Embryonic facial prominence (tissue), 1 donor: Measurements from ENCODE around the gene PPP2R2B.
"Not testable (repeated sequence)": the region's sequence is repeated elsewhere in the genome, so short reads cannot be mapped to it uniquely, and the experiment has no call there.

ENCODE experiments used
- DNase-seq: peaks from one replicate; pipeline ENCODE4 v3.0.0-alpha.2; 2016; ENCODE audit errors: extremely low spot score

The PPP2R2B gene

GRCh38 chr5:146744068-146744745, 134.3 kb downstream of the PPP2R2B start:
- DNase-seq: no peak

GRCh38 chr5:146734936-146735577, 143.5 kb downstream of the PPP2R2B start:
- no peak for DNase-seq

DNA sequence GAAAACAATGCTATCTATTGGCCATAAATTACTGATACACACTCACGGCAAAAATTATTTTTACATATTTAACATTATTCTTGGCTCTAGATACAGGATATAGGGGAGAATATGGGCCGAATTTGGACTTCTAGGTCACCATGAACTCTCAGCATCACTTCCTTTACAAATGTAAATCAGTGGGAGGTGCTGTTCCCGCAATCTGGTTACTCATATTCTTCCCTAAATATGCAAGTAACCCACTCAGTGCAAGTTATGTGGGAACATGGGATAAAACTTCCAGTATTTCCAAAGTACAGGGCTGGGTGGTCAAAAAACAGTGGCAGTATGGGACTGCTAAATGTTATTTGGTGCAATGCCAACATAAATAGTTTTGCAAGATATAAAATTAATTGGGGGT, 145.6 kb downstream of the PPP2R2B start:
- no peak for DNase-seq

GRCh38 chr5:146731909-146732659, 146.5 kb downstream of the PPP2R2B start:
- no peak for DNase-seq

DNA sequence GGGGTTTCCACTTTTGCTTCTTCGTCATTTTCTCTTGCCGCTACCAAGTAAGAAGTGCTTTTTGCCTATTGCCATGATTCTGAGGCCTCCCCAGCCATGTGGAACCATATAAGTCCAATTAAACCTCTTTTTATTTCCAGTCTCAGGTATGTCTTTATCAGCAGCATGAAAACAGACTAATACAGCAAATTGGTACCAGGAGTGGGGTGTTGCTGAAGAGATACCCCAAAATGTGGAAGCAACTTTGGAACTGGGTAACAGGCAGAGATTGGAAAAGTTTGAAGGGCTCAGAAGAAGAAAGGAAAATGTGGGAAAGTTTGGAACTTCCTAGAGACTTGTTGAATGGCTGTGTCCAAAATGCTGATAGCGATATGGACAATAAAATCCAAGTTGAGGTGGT, 149.8 kb downstream of the PPP2R2B start:
- not testable (repeated sequence) for DNase-seq

GRCh38 chr5:146726891-146727290, 151.7 kb downstream of the PPP2R2B start:
- DNase-seq: no peak

DNA sequence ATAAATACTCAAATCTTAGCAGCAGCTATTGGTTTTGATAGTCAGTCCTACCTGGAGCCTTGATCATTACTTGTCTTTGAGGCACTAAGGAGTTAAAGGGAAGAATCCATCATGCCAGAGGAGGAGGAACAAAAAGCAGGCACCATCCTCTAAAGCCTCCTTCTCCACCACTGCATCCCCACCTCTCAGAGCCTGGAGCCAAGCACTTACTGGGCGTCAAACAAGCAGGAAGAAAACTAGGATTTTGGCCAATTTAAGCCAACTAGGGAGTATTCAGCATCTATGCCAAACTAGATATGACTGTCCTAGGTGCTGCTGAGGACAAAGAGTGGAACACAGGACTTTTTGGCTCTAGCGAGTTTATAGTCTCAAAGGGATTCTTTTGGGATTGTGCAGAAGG, 152.5 kb downstream of the PPP2R2B start:
- DNase-seq: no peak

DNA sequence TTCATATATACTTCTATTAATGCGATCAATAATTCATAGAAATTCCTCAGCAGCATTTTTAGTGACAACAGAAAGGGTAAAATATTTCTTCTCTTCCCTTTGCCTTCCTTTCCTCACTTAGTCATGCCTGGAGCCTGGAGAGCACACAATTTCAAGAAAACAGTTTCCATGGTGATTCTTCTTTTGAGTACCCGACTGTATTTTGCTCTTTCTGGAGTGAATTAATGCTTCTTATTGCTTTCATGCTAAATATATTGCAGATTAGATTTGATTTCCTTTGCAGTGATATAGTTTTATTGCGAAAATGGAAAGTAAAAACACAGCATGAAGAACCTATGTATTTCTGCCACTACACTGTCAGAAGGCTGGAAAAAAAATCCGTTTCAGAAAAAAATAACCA, 153.5 kb downstream of the PPP2R2B start:
- no peak for DNase-seq

- no peak for DNase-seq
Observed at GRCh38 chr5:146722361-146722779, 156.2 kb downstream of the PPP2R2B start.

DNA sequence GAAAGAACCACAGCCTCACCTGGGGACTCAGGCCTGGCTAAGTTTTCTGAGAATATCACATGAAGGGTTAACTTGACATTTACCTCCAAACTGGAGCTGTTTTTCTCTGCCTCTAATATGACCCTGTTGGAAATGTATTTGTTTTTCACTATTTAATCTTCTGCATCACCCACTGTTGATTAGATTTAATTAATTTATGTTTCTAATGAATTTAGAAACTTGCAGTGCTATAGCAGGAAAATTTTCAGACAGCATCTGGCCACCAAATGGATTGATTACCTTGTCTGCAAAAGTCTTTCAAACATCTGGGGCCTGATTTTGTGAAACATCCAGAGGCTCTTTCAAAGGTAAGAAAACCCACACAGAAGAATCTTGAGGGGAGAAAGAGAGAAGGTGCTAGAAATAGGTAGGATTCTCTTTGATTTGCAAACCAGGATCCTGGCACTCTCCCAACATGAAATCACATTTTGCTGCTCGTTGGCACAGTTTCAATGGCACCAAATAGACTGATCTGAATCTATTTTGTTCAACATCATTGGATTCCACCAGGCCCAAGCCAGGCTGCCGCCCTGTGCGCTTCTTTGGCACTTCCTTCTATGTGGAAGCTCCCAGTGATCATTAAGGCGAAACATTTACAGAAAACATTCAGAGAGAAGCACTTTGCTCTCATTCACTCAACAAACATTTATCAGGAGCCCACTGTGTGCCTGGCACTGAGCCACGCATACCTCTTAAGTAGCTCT, 157.3 kb downstream of the PPP2R2B start:
- no peak for DNase-seq

DNA sequence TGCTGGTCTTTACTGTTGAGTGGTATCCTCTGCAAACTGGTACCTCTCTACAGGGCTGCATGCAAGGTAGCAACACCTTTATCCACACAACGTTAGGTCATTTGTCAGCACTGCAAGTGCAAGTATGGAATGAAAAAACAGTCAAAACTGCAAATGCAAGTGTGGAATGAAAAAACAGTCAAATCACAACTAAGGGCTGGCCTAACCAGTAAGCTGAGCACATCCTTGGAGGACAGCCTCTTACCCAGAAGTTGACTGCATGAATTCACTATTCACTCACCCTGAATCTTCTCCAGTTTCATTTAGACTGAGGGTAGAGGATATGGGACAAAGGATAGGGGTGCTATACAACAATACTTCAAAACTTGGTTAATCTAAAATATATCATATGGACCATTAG, 158.4 kb downstream of the PPP2R2B start:
- DNase-seq: no peak

- no peak for DNase-seq
Observed at GRCh38 chr5:146719179-146719578, 159.4 kb downstream of the PPP2R2B start.

DNA sequence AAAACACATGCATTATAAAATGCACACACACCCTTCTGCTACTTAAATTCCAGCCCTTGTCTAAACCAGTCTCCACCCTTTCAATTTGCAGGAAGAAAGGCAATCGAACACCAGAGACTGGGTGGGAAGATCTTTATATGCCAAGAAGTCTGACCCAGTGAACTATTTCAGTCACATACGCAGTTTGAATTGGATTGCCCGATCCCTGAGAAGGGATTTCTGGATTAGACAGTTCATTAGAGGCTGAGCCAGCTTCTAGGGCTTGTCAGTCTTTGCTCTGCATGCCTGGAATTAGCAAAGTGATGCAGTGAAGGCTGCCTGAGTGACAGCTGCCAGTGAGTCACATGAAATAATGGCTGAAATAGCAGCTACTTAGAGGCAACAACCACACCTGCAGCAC, 159.9 kb downstream of the PPP2R2B start:
- no peak for DNase-seq

DNA sequence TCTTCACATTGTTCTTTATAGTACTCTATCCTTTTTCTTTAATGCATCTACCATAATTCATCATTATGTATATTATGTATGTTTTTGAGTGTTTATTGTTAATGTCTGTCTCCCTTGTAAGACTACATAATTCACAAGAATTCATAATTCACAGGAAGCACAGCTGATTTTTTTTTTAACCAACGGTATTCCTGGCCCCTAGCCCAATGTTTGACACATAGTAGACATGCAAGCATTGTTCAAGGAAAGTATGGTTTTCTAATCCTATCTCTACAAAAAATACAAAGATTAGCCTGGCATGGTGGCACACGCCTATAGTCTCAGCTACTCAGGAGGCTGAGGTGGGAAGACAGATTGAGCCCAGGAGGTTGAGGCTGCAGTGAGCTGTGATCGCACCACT, 160.6 kb downstream of the PPP2R2B start:
- no peak for DNase-seq

DNA sequence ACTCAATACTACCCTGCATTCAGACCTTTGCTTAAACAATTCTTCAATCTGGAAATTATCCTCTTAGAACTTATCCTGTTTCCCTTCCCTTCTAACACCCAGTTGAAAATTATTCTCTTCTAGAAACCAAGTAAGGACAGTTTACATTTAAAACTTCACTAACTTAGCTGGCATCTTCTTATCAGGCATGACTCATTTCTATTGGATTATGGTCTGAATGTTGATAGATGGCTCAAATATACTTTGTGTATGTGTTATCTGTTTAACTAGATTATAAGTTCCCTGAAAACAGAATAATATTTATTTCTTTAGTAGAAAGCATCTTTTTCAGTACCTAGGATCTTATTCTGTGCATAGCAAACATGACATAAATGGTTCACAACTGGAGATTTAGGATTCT, 161.9 kb downstream of the PPP2R2B start:
- no peak for DNase-seq

DNA sequence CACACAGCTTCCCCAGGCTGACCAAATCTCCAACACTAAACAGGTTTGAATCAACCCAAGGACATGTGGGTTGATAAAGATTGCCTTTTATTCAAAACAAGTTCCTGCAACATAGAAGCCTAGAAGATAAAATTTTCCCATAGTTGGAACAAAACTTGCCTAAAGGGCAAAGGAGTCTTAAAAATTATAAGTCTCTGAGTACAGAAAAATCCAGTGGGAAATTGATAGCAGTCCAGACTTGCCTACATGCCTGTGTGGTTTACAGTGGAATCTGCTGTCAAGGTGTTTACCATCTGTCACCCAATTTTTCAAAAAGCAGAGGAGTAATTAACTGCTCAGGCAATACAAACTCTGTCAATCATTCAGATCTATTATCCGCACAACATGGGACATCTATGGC, 168.2 kb downstream of the PPP2R2B start:
- no peak for DNase-seq

DNA sequence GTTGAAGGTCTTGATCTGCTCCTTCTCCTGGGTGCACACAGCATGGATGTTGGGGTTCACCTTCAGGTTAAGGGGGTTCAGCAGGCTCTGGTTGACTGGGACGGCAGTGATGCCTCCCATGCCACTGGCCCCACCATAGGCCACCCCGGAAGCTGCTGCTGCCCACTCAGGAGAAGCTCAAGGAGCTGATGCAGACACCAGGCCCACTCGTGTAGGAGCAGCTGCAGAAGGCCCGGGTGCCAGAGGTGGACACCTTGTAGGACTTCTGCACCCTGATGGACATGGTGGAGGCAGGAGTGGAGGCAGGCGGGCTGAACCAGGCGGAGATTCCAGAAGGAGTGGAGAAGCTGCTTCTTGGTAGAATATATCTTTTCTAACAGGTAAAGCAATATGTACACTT, 171.2 kb downstream of the PPP2R2B start:
- DNase-seq: no peak

DNA sequence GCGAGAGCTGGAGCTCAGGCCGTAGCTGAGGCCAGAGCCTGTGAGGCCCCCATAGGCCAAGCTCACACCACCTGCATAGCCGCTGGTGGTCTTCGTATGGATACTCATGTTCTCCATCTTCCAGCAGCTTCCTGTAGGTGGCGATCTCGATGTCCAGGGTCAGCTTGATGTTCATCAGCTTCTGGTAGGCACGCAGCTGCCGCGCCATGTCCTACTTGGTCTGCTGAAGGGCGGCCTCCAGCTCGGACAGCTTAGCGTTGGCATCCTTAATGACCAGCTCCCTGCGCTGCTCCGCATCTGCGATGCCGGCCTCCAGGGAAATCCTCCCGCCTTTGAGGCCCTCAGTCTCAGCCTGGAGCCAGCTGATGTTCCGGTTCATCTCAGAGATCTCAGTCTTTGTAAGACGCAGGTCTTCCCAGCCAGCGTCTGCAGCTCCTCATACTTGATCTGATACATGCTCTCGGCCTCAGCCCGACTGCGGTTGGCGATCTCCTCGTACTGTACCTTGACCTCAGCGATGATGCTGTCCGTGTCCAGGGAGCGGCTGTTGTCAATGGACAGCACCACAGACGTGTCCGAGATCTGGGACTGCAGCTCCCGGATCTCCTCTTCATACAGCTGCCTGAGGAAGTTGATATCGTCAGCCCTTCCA, 172.1 kb downstream of the PPP2R2B start:
- DNase-seq: no peak

GRCh38 chr5:146704949-146705665, 173.4 kb downstream of the PPP2R2B start:
- no peak for DNase-seq

DNA sequence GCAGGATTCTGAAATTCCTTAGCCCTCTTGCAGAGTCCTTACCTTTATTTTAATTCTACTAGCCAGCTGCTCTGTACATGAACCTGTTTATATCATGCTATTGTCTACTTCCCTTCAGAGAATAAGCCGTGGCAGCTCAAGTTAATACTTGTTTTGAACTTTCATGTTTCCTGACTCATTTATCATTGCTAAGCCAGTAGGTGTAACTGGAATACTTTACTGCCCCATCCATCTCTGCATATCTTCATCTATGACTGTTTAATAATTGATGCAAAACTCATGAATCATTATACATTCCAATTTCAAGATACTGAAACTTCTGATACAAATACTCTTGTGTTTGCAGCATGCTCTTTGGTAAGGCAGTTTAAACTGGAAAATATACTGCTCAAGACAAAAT, 174.7 kb downstream of the PPP2R2B start:
- no peak for DNase-seq

- no peak for DNase-seq
Observed at GRCh38 chr5:146703499-146703898, 175.1 kb downstream of the PPP2R2B start.
